ENCODE measurements around the gene CEP63. TPM values are rescaled to one million over a fixed set of nuclear protein-coding genes. Genes with fewer than 3 reads are reported as not detected.

Gene CEP63
- total and polyA plus RNA-seq, 2 experiments from 2014 or later, result 15.1 to 53.9 TPM

GRCh38 chr3:134471521-134472193 lies 14.2 kb upstream of the CEP63 start (continued):
- no peak for TF ChIP-seq ETS1 (IDR thresholded peaks at IDR 0.05)

DNA sequence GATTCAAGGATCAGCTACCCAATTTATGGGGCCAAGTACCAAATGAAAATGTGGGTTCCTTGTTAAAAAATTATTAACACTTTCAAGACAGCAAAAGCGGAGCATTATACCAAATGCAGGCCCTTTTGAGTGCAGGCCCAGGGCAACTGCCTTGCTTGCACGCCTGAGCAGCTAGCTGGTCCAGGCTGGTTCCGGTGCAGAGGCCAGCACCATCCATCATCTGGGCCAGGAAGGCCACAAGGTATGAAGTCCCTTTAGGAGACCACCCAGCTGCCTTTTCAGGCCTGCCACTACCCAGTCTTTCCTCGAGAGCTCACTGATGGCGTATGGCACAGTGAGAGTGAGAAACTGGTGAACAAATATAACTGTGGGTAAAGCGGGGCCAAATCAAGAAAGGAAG lies 13.0 kb upstream of the CEP63 start:
- no peaks in the 10 kb centered on the region for H3K4me1 ChIP-seq (ENCODE audit: insufficient read depth)
- H3F3A ChIP-seq (replicated peaks; ENCODE audit: low read depth), result no peaks in the 10 kb centered on the region
- ATAC-seq, result no peak
- H3K9me2 ChIP-seq (ENCODE audit: insufficient read depth), result no peaks in the 10 kb centered on the region
- no peak overlapping the region for H3K4me2 ChIP-seq
- H3K36me3 ChIP-seq (ENCODE audit: insufficient read depth), result peaks cover 6% of the 10 kb centered on the region
- Mint-ChIP-seq H3K9me3 (no peaks in the 10 kb centered on the region), H3K27me3 (ENCODE audit: insufficient read depth, low read depth, poor library complexity) (no peaks in the 10 kb centered on the region), H3K4me1 (0 out of 3 replicates have a peak, but pooled peaks cover under 1% of the 10 kb centered on the region), H3K27ac (no peak overlapping the region), H3K36me3 (ENCODE audit: low read depth) (peaks cover 18% of the 10 kb centered on the region), H3K4me3 (no peak overlapping the region)
- no peak overlapping the region for H3K27ac ChIP-seq (ENCODE audit: low read depth)
- DNase-seq (ENCODE audit: low spot score), result no peak
- no peaks in the 10 kb centered on the region for H3K27me3 ChIP-seq (ENCODE audit: insufficient read depth)
- no peaks in the 10 kb centered on the region for H4K20me1 ChIP-seq (replicated peaks; ENCODE audit: insufficient read depth)
- no peak overlapping the region for H2AFZ ChIP-seq
- H3K79me2 ChIP-seq (replicated peaks; ENCODE audit: insufficient read depth), result no peaks in the 10 kb centered on the region
- H3K4me3 ChIP-seq, result no peak overlapping the region
- TF ChIP-seq, protein P1, sequence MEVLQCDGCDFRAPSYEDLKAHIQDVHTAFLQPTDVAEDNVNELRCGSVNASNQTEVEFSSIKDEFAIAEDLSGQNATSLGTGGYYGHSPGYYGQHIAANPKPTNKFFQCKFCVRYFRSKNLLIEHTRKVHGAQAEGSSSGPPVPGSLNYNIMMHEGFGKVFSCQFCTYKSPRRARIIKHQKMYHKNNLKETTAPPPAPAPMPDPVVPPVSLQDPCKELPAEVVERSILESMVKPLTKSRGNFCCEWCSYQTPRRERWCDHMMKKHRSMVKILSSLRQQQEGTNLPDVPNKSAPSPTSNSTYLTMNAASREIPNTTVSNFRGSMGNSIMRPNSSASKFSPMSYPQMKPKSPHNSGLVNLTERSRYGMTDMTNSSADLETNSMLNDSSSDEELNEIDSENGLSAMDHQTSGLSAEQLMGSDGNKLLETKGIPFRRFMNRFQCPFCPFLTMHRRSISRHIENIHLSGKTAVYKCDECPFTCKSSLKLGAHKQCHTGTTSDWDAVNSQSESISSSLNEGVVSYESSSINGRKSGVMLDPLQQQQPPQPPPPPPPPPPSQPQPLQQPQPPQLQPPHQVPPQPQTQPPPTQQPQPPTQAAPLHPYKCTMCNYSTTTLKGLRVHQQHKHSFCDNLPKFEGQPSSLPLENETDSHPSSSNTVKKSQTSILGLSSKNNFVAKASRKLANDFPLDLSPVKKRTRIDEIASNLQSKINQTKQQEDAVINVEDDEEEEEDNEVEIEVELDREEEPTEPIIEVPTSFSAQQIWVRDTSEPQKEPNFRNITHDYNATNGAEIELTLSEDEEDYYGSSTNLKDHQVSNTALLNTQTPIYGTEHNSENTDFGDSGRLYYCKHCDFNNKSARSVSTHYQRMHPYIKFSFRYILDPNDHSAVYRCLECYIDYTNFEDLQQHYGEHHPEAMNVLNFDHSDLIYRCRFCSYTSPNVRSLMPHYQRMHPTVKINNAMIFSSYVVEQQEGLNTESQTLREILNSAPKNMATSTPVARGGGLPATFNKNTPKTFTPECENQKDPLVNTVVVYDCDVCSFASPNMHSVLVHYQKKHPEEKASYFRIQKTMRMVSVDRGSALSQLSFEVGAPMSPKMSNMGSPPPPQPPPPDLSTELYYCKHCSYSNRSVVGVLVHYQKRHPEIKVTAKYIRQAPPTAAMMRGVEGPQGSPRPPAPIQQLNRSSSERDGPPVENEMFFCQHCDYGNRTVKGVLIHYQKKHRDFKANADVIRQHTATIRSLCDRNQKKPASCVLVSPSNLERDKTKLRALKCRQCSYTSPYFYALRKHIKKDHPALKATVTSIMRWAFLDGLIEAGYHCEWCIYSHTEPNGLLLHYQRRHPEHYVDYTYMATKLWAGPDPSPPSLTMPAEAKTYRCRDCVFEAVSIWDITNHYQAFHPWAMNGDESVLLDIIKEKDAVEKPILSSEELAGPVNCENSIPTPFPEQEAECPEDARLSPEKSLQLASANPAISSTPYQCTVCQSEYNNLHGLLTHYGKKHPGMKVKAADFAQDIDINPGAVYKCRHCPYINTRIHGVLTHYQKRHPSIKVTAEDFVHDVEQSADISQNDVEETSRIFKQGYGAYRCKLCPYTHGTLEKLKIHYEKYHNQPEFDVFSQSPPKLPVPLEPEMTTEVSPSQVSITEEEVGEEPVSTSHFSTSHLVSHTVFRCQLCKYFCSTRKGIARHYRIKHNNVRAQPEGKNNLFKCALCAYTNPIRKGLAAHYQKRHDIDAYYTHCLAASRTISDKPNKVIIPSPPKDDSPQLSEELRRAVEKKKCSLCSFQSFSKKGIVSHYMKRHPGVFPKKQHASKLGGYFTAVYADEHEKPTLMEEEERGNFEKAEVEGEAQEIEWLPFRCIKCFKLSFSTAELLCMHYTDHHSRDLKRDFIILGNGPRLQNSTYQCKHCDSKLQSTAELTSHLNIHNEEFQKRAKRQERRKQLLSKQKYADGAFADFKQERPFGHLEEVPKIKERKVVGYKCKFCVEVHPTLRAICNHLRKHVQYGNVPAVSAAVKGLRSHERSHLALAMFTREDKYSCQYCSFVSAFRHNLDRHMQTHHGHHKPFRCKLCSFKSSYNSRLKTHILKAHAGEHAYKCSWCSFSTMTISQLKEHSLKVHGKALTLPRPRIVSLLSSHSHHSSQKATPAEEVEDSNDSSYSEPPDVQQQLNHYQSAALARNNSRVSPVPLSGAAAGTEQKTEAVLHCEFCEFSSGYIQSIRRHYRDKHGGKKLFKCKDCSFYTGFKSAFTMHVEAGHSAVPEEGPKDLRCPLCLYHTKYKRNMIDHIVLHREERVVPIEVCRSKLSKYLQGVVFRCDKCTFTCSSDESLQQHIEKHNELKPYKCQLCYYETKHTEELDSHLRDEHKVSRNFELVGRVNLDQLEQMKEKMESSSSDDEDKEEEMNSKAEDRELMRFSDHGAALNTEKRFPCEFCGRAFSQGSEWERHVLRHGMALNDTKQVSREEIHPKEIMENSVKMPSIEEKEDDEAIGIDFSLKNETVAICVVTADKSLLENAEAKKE (CRISPR knock-in tag; IDR thresholded peaks at IDR 0.05), result no peak
- TF ChIP-seq JUNB (IDR thresholded peaks at IDR 0.05; ENCODE audit: unreplicated experiment), result no peak
- TF ChIP-seq CREB1 (CRISPR knock-in tag; IDR thresholded peaks at IDR 0.05; ENCODE audit: low read depth), result no peak
- TF ChIP-seq ETS1 (IDR thresholded peaks at IDR 0.05), result no peak
- TF ChIP-seq STAT1 (IDR thresholded peaks at IDR 0.05; ENCODE audit: unreplicated experiment), result no peak
- no peak for TF ChIP-seq POLR2AphosphoS5 (IDR thresholded peaks at IDR 0.05; ENCODE audit: low read depth)
- TF ChIP-seq ZNF114 (CRISPR knock-in tag; IDR thresholded peaks at IDR 0.05), result no peak
- TF ChIP-seq, protein P2, sequence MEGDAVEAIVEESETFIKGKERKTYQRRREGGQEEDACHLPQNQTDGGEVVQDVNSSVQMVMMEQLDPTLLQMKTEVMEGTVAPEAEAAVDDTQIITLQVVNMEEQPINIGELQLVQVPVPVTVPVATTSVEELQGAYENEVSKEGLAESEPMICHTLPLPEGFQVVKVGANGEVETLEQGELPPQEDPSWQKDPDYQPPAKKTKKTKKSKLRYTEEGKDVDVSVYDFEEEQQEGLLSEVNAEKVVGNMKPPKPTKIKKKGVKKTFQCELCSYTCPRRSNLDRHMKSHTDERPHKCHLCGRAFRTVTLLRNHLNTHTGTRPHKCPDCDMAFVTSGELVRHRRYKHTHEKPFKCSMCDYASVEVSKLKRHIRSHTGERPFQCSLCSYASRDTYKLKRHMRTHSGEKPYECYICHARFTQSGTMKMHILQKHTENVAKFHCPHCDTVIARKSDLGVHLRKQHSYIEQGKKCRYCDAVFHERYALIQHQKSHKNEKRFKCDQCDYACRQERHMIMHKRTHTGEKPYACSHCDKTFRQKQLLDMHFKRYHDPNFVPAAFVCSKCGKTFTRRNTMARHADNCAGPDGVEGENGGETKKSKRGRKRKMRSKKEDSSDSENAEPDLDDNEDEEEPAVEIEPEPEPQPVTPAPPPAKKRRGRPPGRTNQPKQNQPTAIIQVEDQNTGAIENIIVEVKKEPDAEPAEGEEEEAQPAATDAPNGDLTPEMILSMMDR (conservative IDR thresholded peaks at IDR 0.05; ENCODE audit: low read depth in 2 of 2), result no peak
- TF ChIP-seq ZNF331 (CRISPR knock-in tag; IDR thresholded peaks at IDR 0.05; ENCODE audit: low read depth), result no peak
- no peak for TF ChIP-seq EZH2 (IDR thresholded peaks at IDR 0.05; ENCODE audit: low read depth, unreplicated experiment)
- TF ChIP-seq REST (IDR thresholded peaks at IDR 0.05; ENCODE audit: unreplicated experiment), result no peak
